NCI-H526 (cell line): Measurements from ENCODE around the gene CXADR.

Source experiments
- DNase-seq, 2 experiments: peaks; one replicate each; lab custom pipeline; 2025; lab: John Stamatoyannopoulos, UW

The CXADR gene

DNA sequence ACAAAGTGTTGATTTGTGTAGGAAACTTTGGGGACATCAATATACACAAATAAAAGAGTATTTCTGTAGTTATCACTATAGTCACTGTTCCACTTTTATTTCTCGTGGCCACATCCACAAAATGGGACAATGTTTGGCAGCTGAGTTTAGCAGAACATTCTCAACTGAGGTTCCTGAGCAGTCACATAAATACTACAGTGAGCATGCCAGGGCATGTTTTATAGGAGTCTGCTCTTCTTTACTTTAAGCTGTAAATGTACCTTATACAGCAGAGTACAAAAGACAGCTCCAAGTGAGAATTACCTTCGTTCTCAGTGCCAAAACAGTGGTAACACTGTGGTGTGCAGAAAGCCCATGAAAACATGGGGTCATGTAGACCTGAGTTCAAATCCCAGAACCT is 94.8 kb downstream of the CXADR start:
- DNase-seq = no peak

DNA sequence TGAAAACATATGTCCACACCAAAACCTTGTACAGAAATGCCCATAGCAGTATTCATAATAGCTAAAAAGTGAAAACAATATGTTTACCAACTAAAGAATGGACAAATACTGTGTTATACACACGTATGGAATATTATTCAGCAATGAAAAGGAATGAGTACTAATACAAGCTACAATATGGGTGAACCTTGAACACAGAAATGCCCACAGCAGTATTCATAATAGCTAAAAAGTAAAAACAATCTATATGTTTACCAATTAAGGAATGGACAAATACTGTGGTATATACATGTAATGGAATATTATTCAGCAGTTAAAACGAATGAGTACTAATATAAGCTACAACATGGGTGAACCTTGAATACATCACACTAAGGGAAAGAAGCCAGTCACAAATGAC is 96.8 kb downstream of the CXADR start:
- DNase-seq = no peak

DNA sequence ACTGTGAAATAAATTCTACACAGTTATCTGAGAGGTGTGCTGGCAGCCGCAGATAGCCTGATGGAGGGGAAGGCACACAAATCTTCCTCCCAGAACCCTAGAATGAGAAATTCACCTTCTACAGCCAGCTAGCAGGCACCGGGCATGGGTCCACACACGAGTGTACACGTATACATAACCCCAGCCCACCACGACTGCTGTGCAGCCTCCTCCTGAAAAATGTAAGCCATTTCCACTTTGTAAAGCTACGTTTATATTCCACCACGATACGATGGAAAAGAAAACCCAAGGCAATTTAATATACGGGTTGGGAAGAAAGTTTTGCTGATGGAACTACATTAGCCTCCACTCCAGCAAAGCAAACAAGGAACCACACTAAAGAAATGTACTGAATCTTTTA is 98.1 kb downstream of the CXADR start:
- no peak for DNase-seq

DNA sequence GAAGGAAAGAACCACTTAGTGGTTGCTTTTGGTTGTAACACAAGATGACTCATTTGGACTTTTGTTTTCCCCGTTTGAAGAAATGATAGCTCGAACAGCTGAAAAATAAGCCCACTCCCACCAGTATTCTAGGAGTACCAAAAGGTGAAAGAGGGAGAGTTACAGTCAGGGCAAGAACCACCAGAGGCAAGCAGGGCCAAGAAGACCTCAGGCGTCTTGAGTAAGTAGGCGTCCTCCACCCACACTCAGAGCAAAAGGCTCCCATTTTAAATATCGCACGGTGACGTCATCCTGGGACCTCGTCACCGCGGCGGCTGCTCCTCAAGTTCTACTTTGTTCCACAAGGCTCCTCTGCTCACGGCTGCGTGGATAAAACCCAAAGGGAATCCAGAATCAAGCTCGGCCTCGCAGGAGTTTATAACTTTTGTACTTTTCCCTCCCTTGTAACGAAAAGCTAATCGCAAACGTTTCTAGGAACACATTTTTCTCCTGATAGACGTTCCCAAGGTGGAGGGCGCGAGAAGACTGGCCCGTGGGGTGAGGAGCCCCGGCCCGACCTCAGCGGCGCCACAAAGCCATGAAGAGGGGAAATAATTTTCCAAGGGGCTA is 98.7 kb downstream of the CXADR start:
- peak in 1 of 2 experiments; percentile 64 for DNase-seq

DNA sequence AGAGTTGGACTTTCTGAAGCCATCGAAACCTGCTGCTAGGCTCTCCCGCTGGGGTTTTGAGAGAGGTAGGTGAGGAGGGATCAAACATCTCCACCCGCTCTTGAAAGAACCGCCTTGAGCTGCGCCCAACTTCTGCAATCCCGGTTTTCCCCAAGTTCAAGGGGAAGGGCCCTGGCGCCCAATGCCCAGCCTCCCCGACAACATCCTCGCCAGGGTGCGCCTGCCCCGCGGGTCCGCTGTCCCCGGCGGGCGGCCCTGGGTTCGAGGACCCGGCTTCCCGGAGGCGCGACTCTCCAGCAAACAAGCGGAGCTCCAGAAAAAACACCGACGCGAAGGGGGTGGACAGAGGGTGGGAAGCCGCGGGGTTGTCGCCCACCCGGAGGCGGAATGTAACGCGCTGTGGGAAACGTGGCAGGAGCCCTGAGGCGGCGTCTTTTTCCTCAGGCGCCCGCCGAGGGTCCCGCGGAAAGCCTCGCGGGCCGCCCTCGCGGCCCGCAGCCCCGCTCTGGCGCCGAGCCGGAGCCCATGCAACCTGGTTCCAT is 99.3 kb downstream of the CXADR start:
- DNase-seq = peak in 1 of 2 experiments; percentile 54

DNA sequence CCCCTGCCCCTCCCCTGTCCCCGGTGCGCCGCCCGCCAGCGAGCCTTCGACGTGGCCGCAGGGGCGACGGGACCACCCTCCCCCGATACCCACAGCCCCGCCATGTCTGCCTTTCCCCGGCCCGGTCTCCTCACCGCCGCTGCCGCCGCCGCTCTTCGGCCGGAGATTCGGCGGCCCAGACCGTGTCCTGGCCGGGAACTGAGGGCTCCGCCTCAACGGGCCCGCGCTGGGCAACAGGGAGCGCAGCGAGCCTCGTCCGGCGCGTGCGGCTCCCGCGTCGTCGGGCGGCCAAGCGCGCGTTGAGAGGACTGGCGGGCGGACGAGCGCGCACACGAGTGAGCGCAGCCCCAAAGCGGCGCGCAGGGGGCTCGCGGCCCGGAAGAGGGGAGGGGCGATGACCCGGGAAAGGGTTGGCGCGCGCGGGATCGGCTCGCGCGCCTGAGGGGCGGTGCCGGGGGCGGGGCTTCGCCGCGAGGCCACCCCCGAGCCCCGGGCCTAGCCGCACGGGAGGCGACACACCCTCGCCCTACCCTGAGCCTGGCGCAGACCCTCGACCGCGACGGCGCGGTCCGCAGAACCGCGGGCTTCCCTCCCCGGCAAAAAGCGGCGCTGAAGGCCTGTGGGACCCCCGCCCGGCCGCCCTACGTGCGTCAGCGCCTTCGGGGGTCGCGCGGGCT is 99.9 kb downstream of the CXADR start, which contains the start of gene BTG3:
Gene BTG3, minus strand, starts transcription at position 337 of the 677 bp plus-strand sequence. CDS start 3,757 bp downstream, outside the sequence.
- peak; percentile 37 to 89 for DNase-seq

DNA sequence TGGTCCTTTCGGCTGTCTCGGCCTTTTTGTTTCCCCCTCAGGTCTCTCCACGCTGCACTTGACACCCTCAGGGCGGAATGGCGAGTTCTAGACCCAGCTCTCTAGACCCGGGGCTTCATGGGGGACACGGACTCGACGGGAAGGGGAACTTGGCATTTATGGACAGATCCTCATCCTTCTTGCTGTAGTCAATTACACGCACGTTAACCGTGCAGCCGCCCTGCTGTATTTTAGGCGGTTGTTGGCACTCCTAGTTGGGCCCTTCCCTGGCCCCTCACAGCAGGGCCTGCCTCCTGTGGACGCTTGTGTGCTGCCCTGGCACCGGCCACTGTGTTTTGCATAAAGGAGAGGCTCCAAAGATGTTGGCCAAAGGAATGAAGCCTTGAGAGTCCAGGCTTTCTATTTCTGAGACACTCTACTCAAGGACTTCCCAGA is 100.4 kb downstream of the CXADR start:
- DNase-seq = peak; percentile 13 to 41

DNA sequence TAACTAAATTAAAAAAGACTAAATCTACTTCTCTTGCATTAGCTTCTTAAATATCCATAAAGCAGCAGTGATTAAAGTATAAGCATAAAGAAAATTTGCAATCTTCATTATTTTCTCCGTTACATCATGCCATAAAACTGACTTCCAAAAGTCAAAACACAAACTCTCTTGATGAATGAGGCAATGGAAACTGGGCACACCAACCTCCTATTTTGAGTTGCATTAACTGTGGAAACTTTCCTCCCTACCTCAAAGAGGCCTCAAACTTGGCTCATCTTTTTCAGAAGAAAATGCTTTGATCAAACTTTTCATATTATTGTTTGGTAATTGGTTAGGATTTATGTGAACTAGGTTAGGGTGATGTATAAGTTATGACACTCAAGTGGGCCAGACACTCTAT is 104.0 kb downstream of the CXADR start:
- no peak for DNase-seq

DNA sequence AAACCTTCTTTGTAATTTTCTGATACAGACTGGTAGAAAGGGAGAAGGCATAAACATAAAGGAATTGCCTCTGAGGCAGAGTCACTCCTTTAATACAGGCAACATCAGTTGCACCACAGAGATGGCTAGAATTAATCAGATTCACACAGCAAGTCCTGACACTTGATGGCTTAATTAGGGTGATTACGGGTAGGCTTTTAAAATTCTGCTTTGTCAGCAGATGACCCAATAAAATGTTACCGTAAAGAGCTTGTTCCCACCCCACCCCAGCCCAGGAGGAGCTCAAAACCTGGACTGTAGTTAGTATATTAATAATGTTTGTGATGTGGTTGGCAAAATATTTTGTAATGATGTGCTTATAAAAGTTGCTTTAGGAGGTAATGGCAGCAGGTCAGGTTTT is 109.2 kb downstream of the CXADR start:
- DNase-seq = no peak

DNA sequence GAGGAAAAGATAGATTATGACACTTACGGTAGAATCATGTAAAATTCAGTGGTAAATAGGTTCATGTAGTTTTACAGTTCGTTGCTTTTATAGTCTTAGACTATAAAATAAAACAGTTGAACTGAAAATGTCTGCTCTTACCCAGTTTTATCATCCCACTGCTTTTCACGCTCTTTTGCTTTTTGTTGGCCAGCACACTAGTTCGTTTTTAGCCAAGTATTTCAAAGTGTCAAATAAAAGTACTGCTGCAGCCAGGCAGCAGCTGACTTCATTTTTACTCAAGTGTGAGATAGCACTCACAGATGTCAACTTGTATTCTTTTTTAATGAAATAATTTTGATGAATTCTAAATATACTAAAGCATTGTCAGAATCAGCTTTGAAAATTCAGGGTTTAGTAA is 118.4 kb downstream of the CXADR start:
- DNase-seq = no peak

DNA sequence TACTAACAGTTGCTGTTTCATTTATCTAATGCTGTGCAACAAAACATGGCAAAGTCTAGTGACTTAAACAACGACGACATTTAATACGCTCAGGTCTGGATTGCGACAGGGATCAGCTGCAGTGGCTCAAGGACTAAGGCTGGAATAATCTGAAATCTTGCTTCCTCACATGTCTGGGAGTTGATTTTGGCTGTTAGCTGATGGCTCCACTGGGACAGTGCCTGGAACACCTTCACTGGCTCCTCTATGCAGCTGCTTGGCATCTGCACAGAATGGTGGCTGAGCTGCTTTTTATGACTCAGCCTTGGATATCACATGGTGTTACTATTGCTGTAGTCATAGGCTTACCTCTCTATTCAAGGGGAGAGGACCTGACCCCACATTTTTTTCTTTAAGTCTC is 123.9 kb downstream of the CXADR start:
- no peak for DNase-seq

DNA sequence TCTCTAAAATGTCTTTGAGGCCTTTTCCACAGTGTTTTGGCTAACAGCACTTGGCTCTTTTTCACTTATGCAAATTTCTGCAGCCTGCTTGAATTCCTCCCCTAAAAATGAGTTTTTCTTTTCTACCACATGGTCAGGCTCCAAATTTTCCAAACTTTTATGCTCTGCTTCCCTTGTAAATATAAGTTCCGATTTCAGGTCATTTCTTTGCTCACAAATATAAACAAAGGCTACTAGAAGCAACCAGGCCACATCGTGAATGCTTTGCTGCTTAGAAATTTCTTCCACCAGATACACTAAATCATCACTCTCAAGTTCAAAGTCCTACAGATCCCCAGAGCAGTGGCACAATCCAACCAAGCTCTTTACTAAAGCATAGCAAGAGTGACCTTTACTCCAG is 128.0 kb downstream of the CXADR start:
- DNase-seq = no peak
